AG09309 (cell line): ENCODE measurements around the gene GPATCH4.
A peak's percentile ranks its signal among the peaks of the same experiment; 100 is the strongest.
"Not testable (repeated sequence)": the region's sequence is repeated elsewhere in the genome, so short reads cannot be mapped to it uniquely, and the experiment has no call there.

ENCODE experiments used
- DNase-seq: peaks from one replicate; pipeline ENCODE4 v3.0.0-alpha.2; 2010; ENCODE audit warnings: low read depth
- H3K4me3 ChIP-seq: 2 replicates; pipeline ENCODE4 v1.5.1; 2011; ENCODE audit warnings: mild to moderate bottlenecking, low read depth, low read length, moderate library complexity; ENCODE audit not compliant: control insufficient read depth
- CTCF ChIP-seq: IDR thresholded peaks from 2 replicates; pipeline ENCODE4 v1.5.1; 2011; ENCODE audit warnings: mild to moderate bottlenecking, low read depth, low read length, inconsistent platforms; ENCODE audit not compliant: insufficient read depth, control insufficient read depth; ENCODE audit errors: missing control alignments

GPATCH4 gene

GRCh38 chr1:156619582-156619955 lies 18.3 kb upstream of the GPATCH4 start:
- H3K4me3 ChIP-seq: no peak overlapping the region
- DNase-seq: no peak
- no peak for TF ChIP-seq CTCF

- no peak for DNase-seq
- H3K4me3 ChIP-seq: no peak within 1 kb of the TSS
- TF ChIP-seq CTCF: peak; percentile 37
These were observed 17.7 kb upstream of the GPATCH4 start, which contains the start of gene HAPLN2 for GRCh38 chr1:156618853-156619581. Gene HAPLN2 (plus strand): TSS chr1:156619415. CDS start chr1:156623491, 4,076 bp downstream.

- DNase-seq: no peak
- H3K4me3 ChIP-seq: no peak overlapping the region
- TF ChIP-seq CTCF: no peak
These were observed 15.2 kb upstream of the GPATCH4 start for GRCh38 chr1:156616463-156616862.

- no peak for TF ChIP-seq CTCF
These were observed 14.7 kb upstream of the GPATCH4 start for GRCh38 chr1:156615946-156616345.

GRCh38 chr1:156612666-156613065 lies 11.4 kb upstream of the GPATCH4 start:
- no peak overlapping the region for H3K4me3 ChIP-seq
- no peak for TF ChIP-seq CTCF
- DNase-seq: no peak

More at GRCh38 chr1:156615946-156616345, 14.7 kb upstream of the GPATCH4 start:
- H3K4me3 ChIP-seq: no peak overlapping the region
- DNase-seq: no peak

GRCh38 chr1:156610072-156610471 lies 8.8 kb upstream of the GPATCH4 start:
- DNase-seq, H3K4me3 ChIP-seq: not testable (repeated sequence)

- peak; percentile 55 for TF ChIP-seq CTCF
- no peak for DNase-seq
- H3K4me3 ChIP-seq: no peak overlapping the region
These were observed 7.7 kb upstream of the GPATCH4 start for GRCh38 chr1:156608981-156609380.
